Stomach smooth muscle (tissue), 2 donors: ENCODE measurements around the gene ZNF629.

Source experiments
- H3K27ac ChIP-seq: one replicate; pipeline ENCODE4 v1.7.0; 2013; ENCODE audit warnings: mild to moderate bottlenecking, low read length, inconsistent platforms
- H3K27me3 ChIP-seq, 2 donors: one replicate each; pipeline ENCODE4 v1.7.0; 2013; ENCODE audit warnings: low read length in 2 of 2; ENCODE audit not compliant: insufficient read depth in 2 of 2, control insufficient read depth in 1 of 2
- H3K36me3 ChIP-seq, 2 donors: one replicate each; pipeline ENCODE4 v1.7.0; 2013; ENCODE audit warnings: low read length in 2 of 2; ENCODE audit not compliant: control insufficient read depth in 2 of 2, insufficient read depth in 2 of 2
- H3K4me1 ChIP-seq: one replicate; pipeline ENCODE4 v1.7.0; 2013; ENCODE audit warnings: low read length; ENCODE audit not compliant: control insufficient read depth, insufficient read depth
- H3K4me3 ChIP-seq, 2 donors: one replicate each; pipeline ENCODE4 v1.7.0; 2013; ENCODE audit warnings: low read length in 2 of 2
- H3K9ac ChIP-seq, 2 donors: one replicate each; pipeline ENCODE4 v1.7.0; 2013; ENCODE audit warnings: low read length in 2 of 2, mild to moderate bottlenecking in 1 of 2
- H3K9me3 ChIP-seq, 2 donors: one replicate each; pipeline ENCODE4 v1.7.0; 2013; ENCODE audit warnings: low read length in 2 of 2; ENCODE audit not compliant: control insufficient read depth in 2 of 2
- donor health status: healthy.
- donor health status: Pancreatic carcinoma.

ZNF629 gene

DNA sequence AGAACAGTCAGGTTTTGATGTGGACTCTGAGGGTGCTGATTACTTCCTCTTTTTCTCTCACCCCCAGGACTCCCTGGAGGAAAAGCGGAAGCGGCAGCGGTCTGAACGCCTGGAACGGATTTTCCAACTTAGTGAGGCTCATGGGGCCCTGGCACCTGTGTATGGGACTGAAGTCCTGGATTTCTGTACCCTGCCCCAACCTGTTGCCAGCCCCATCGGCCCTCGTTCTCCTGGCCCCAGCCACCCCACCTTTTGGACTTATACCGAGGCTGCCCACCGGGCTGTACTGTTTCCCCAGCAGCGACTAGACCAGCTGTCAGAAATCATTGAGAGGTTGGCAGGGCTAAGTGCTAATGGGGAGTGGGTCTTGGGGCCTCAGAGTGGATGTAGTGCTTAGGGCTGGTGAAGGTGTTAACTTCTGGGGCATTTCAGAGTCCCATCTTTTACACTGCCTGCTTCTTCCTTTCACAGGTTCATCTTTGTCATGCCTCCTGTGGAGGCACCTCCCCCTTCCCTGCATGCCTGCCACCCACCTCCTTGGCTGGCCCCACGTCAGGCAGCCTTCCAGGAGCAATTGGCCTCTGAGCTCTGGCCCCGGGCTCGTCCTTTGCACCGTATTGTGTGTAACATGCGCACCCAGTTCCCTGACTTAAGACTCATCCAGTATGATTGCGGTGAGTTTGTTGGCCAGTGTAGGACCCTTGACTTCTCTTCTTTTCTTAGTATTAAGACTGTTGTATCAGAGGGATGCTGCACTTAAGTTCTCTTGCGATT, 57.9 kb downstream of the ZNF629 start:
- Histone ChIP-seq H3K4me3 (no peak overlapping the region), H3K27me3 (no peaks in the 10 kb centered on the region), H3K4me1 (peaks cover 2% of the 10 kb centered on the region), H3K9ac (no peak overlapping the region), H3K9me3 (no peaks in the 10 kb centered on the region), H3K27ac (no peak overlapping the region), H3K36me3 (peaks cover 43 to 59% of the 10 kb centered on the region in 2 donors)
